ENCODE data around the gene VWF. TPM values are rescaled to one million over a fixed set of nuclear protein-coding genes. Genes with fewer than 3 reads are reported as not detected.

VWF gene
- total and polyA plus RNA-seq, 2 of the 13 experiments (the other 11 are each of a cell fraction or from before 2014, with no cell fraction given): 0.20 to 0.25 TPM

GRCh38 chr12:5985471-5985870, 139.0 kb downstream of the VWF start (continued):
- peak; percentile 33; the same call in 1 of the 2 replicates for TF ChIP-seq ZNF687 (CRISPR knock-in tag; IDR thresholded peaks at IDR 0.05)

GRCh38 chr12:5984873-5985272, 139.6 kb downstream of the VWF start:
- H3K9me3 ChIP-seq (ENCODE audit: low read length): no peaks in the 10 kb centered on the region
- in situ Hi-C loops (cut with HindIII; ENCODE audit: extremely low pct_ligation_motif_present, low pct_unique_long_range_greater_than_20kb) (loop anchor here (5.0 to 10.0 kb wide), 2 partner anchors 52 to 300 kb away; no protein-coding TSS in a partner anchor), intact Hi-C loops (cut with micrococcal nuclease; ENCODE audit: unreplicated experiment) (loop anchor here (10.0 kb wide), 1 partner anchor 300 kb away; no protein-coding TSS in a partner anchor)
- no peak overlapping the region for H3K4me2 ChIP-seq (ENCODE audit: low read depth, low read length)
- BruUV-seq (replicated peaks): no TSS peak
- DNase-seq (ENCODE audit: low spot score) (no peak), ATAC-seq (peak; percentile 21; the same call in 2 of the 3 replicates), FAIRE-seq (no peak)
- no peaks in the 10 kb centered on the region for H3K36me3 ChIP-seq (replicated peaks in 1 of 2; ENCODE audit: control insufficient read depth in 1 of 2, insufficient read depth in 2 of 2, low read length in 2 of 2)
- TF ChIP-seq SKI (IDR thresholded peaks at IDR 0.05; ENCODE audit: partially characterized antibody) (no peak), CHCHD3 (CRISPR knock-in tag; IDR thresholded peaks at IDR 0.05) (no peak), AKAP8 (CRISPR knock-in tag; IDR thresholded peaks at IDR 0.05) (no peak), HNF4G (IDR thresholded peaks at IDR 0.05; ENCODE audit: borderline replicate concordance, low read depth, low read length) (no peak), HNF4G (CRISPR knock-in tag; IDR thresholded peaks at IDR 0.05; ENCODE audit: borderline replicate concordance, low read depth) (no peak), HIVEP1 (CRISPR knock-in tag; IDR thresholded peaks at IDR 0.05) (no peak), DMAP1 (CRISPR knock-in tag; IDR thresholded peaks at IDR 0.05) (no peak), KLF6 (CRISPR knock-in tag; IDR thresholded peaks at IDR 0.05) (no peak)
- H2AFZ ChIP-seq (ENCODE audit: low read length): no peak overlapping the region
- H3K9ac ChIP-seq (ENCODE audit: insufficient read depth, low read depth, low read length): no peak overlapping the region
- no peak overlapping the region for H3K4me3 ChIP-seq (replicated peaks in 1 of 3; ENCODE audit: insufficient read depth in 1 of 3, low read depth in 2 of 3, low read length in 3 of 3)
- H3K27me3 ChIP-seq (ENCODE audit: control insufficient read depth in 1 of 2, insufficient read depth in 2 of 2, low read length in 2 of 2): no peaks in the 10 kb centered on the region
- no peak overlapping the region for H3K27ac ChIP-seq (ENCODE audit: extremely low read length, insufficient read depth, low read length)
- ChIA-PET POLR2A (no interaction called here), CTCF (ENCODE audit: low intra/inter-chr PET ratio, low total read pairs) (interaction anchor here (5.6 kb wide), 1 partner anchor 53 kb away, joined by 141 read pairs; no protein-coding TSS in a partner anchor)
- WGBS (ENCODE audit: low lambda C conversion rate): 24% methylated on average over 7 of the region's 9 CpGs
- H3K79me2 ChIP-seq (ENCODE audit: insufficient read depth, low read length): no peaks in the 10 kb centered on the region
- no peaks in the 10 kb centered on the region for H4K20me1 ChIP-seq (ENCODE audit: insufficient read depth, low read length)
- peaks cover 13% of the 10 kb centered on the region for H3K4me1 ChIP-seq (ENCODE audit: insufficient read depth, low read length)

Measured in HepG2 (cell line).